Ovary (tissue), 3 donors: ENCODE results near the gene ABHD8.

Experiments
- EP300 ChIP-seq: sonication (generic); formaldehyde crosslinking; IDR thresholded peaks from one replicate; pipeline ENCODE4 v1.6.1; 2017; ENCODE audit warnings: antibody characterized with exemption
- POLR2A ChIP-seq: fragments of 450-650 bp; IDR thresholded peaks from one replicate; pipeline ENCODE4 v1.6.1; 2017; ENCODE audit warnings: antibody characterized with exemption, mild to moderate bottlenecking, moderate library complexity
- TF ChIP-seq, protein P1 (sequence below), 3 donors: fragments of 450-650 bp in 2 of 3; fragments of 200-600 bp in 1 of 3; IDR thresholded peaks; one replicate each; pipeline versions ENCODE4 v1.5.1 to v1.8.0; 2016 to 2022; ENCODE audit warnings: antibody characterized with exemption in 3 of 3, mild to moderate bottlenecking in 1 of 3
- donor health status: DM: no; HTN: no; CAD: no.

DNA sequence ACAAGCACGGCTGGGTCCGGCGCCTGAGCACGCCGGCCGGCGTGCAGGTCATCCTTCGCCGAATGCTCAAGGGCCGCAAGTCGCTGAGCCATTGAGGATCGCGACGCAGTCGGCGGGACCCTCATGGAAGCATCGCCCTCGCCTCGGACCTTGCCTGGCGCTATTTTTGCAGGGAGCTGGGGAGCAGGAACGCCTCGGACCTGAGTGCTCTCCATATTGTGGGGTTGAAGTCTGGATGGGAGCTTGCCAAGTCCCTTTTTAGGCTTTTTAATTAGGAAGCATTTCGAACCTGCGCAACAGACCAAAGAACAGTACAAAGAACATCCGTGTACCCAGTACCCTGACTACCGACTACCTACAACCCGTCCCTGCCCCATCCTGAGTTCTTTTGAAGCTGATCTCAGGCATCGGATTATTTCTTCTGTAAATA lies 3.1 kb upstream of the ABHD8 start:
- TF ChIP-seq EP300, result no peak
- TF ChIP-seq, protein P1, sequence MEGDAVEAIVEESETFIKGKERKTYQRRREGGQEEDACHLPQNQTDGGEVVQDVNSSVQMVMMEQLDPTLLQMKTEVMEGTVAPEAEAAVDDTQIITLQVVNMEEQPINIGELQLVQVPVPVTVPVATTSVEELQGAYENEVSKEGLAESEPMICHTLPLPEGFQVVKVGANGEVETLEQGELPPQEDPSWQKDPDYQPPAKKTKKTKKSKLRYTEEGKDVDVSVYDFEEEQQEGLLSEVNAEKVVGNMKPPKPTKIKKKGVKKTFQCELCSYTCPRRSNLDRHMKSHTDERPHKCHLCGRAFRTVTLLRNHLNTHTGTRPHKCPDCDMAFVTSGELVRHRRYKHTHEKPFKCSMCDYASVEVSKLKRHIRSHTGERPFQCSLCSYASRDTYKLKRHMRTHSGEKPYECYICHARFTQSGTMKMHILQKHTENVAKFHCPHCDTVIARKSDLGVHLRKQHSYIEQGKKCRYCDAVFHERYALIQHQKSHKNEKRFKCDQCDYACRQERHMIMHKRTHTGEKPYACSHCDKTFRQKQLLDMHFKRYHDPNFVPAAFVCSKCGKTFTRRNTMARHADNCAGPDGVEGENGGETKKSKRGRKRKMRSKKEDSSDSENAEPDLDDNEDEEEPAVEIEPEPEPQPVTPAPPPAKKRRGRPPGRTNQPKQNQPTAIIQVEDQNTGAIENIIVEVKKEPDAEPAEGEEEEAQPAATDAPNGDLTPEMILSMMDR (IDR thresholded peaks at IDR 0.05), result no peak
- TF ChIP-seq POLR2A, result no peak
